GM21381 (cell line): ENCODE data around the gene CNN3.

Experiments
- ATAC-seq: cut with Tn5 transposase; IDR thresholded peaks from one replicate; pipeline ENCODE4 v1.9.1; 2021; ENCODE audit warnings: mild to moderate bottlenecking, moderate library complexity; ENCODE audit not compliant: unreplicated experiment

Gene CNN3

GRCh38 chr1:94888201-94888600 is 38.7 kb downstream of the CNN3 start:
- no peak for ATAC-seq

- ATAC-seq, result no peak
These were observed 39.2 kb downstream of the CNN3 start for GRCh38 chr1:94887603-94888171.

GRCh38 chr1:94887106-94887505 is 39.8 kb downstream of the CNN3 start:
- ATAC-seq, result no peak

- ATAC-seq, result no peak
These were observed 40.5 kb downstream of the CNN3 start for GRCh38 chr1:94886361-94886760.

- ATAC-seq, result no peak
These were observed 42.4 kb downstream of the CNN3 start for GRCh38 chr1:94884507-94884906.

GRCh38 chr1:94884106-94884505 is 42.8 kb downstream of the CNN3 start:
- no peak for ATAC-seq

- ATAC-seq, result no peak
These were observed 43.2 kb downstream of the CNN3 start for GRCh38 chr1:94883691-94884090.

GRCh38 chr1:94878329-94878728 is 48.6 kb downstream of the CNN3 start:
- ATAC-seq, result no peak

- ATAC-seq, result no peak
These were observed 50.5 kb downstream of the CNN3 start for GRCh38 chr1:94876362-94876761.

- ATAC-seq, result no peak
These were observed 51.1 kb downstream of the CNN3 start for GRCh38 chr1:94875794-94876193.

GRCh38 chr1:94874423-94874822 is 52.5 kb downstream of the CNN3 start:
- no peak for ATAC-seq

- ATAC-seq, result no peak
These were observed 53.2 kb downstream of the CNN3 start for GRCh38 chr1:94873520-94874351.

- ATAC-seq, result no peak
These were observed 54.0 kb downstream of the CNN3 start for GRCh38 chr1:94872771-94873495.

- ATAC-seq, result no peak
These were observed 55.9 kb downstream of the CNN3 start for GRCh38 chr1:94871031-94871430.

GRCh38 chr1:94866164-94866807 is 60.6 kb downstream of the CNN3 start:
- ATAC-seq, result no peak

GRCh38 chr1:94865360-94865759 is 61.5 kb downstream of the CNN3 start:
- no peak for ATAC-seq

GRCh38 chr1:94864821-94865220 is 62.1 kb downstream of the CNN3 start:
- no peak for ATAC-seq

GRCh38 chr1:94863919-94864318 is 63.0 kb downstream of the CNN3 start:
- no peak for ATAC-seq

- ATAC-seq, result no peak
These were observed 63.5 kb downstream of the CNN3 start for GRCh38 chr1:94863297-94863911.

GRCh38 chr1:94862718-94863117 is 64.2 kb downstream of the CNN3 start:
- no peak for ATAC-seq

- ATAC-seq, result no peak
These were observed 67.7 kb downstream of the CNN3 start for GRCh38 chr1:94859174-94859573.
